ENCODE data around the gene FBXL17.

- TF ChIP-seq POLR2A (IDR thresholded peaks at IDR 0.05; ENCODE audit: low read length) (no peak), FOSL2 (IDR thresholded peaks at IDR 0.05) (no peak), FOSL2 (CRISPR knock-in tag; IDR thresholded peaks at IDR 0.05) (no peak), EP300 (IDR thresholded peaks at IDR 0.05) (no peak)
- TF ChIP-seq, protein P1, sequence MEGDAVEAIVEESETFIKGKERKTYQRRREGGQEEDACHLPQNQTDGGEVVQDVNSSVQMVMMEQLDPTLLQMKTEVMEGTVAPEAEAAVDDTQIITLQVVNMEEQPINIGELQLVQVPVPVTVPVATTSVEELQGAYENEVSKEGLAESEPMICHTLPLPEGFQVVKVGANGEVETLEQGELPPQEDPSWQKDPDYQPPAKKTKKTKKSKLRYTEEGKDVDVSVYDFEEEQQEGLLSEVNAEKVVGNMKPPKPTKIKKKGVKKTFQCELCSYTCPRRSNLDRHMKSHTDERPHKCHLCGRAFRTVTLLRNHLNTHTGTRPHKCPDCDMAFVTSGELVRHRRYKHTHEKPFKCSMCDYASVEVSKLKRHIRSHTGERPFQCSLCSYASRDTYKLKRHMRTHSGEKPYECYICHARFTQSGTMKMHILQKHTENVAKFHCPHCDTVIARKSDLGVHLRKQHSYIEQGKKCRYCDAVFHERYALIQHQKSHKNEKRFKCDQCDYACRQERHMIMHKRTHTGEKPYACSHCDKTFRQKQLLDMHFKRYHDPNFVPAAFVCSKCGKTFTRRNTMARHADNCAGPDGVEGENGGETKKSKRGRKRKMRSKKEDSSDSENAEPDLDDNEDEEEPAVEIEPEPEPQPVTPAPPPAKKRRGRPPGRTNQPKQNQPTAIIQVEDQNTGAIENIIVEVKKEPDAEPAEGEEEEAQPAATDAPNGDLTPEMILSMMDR (IDR thresholded peaks at IDR 0.05) = no peak
- TF ChIP-seq, protein P2, sequence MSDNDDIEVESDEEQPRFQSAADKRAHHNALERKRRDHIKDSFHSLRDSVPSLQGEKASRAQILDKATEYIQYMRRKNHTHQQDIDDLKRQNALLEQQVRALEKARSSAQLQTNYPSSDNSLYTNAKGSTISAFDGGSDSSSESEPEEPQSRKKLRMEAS (IDR thresholded peaks at IDR 0.05) = no peak
- TF ChIP-seq, protein P3, sequence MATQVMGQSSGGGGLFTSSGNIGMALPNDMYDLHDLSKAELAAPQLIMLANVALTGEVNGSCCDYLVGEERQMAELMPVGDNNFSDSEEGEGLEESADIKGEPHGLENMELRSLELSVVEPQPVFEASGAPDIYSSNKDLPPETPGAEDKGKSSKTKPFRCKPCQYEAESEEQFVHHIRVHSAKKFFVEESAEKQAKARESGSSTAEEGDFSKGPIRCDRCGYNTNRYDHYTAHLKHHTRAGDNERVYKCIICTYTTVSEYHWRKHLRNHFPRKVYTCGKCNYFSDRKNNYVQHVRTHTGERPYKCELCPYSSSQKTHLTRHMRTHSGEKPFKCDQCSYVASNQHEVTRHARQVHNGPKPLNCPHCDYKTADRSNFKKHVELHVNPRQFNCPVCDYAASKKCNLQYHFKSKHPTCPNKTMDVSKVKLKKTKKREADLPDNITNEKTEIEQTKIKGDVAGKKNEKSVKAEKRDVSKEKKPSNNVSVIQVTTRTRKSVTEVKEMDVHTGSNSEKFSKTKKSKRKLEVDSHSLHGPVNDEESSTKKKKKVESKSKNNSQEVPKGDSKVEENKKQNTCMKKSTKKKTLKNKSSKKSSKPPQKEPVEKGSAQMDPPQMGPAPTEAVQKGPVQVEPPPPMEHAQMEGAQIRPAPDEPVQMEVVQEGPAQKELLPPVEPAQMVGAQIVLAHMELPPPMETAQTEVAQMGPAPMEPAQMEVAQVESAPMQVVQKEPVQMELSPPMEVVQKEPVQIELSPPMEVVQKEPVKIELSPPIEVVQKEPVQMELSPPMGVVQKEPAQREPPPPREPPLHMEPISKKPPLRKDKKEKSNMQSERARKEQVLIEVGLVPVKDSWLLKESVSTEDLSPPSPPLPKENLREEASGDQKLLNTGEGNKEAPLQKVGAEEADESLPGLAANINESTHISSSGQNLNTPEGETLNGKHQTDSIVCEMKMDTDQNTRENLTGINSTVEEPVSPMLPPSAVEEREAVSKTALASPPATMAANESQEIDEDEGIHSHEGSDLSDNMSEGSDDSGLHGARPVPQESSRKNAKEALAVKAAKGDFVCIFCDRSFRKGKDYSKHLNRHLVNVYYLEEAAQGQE (IDR thresholded peaks at IDR 0.05) = no peak
These were observed 446.3 kb downstream of the FBXL17 start for GRCh38 chr5:107935645-107936044.

All from A549 (cell line).